ENCODE measurements around the gene PXMP4.

Gene PXMP4

GRCh38 chr20:33744181-33744580, 24.1 kb upstream of the PXMP4 start:
- H3K27ac Mint-ChIP-seq, result no peak overlapping the region
- peaks cover 2% of the 10 kb centered on the region for H3K4me1 Mint-ChIP-seq (ENCODE audit: low read depth)
- H3K9me3 Mint-ChIP-seq (ENCODE audit: low read depth), result no peaks in the 10 kb centered on the region
- H3K4me3 Mint-ChIP-seq, result no peak overlapping the region
- H3K36me3 Mint-ChIP-seq, result peaks cover 12% of the 10 kb centered on the region
- H3K27me3 Mint-ChIP-seq, result no peaks in the 10 kb centered on the region

GRCh38 chr20:33740189-33740588, 20.1 kb upstream of the PXMP4 start:
- H3K9me3 Mint-ChIP-seq (ENCODE audit: low read depth), result peaks cover 5% of the 10 kb centered on the region
- peaks cover 2% of the 10 kb centered on the region for H3K4me1 Mint-ChIP-seq (ENCODE audit: low read depth)
- H3K36me3 Mint-ChIP-seq, result peaks cover 14% of the 10 kb centered on the region
- H3K27ac Mint-ChIP-seq, result no peak overlapping the region
- no peaks in the 10 kb centered on the region for H3K27me3 Mint-ChIP-seq
- no peak overlapping the region for H3K4me3 Mint-ChIP-seq

- H3K4me3 Mint-ChIP-seq, result no peak overlapping the region
- H3K36me3 Mint-ChIP-seq, result peaks cover 11% of the 10 kb centered on the region
- peaks cover 5% of the 10 kb centered on the region for H3K9me3 Mint-ChIP-seq (ENCODE audit: low read depth)
- no peaks in the 10 kb centered on the region for H3K27me3 Mint-ChIP-seq
- H3K4me1 Mint-ChIP-seq (ENCODE audit: low read depth), result peaks cover 2% of the 10 kb centered on the region
- H3K27ac Mint-ChIP-seq, result no peak overlapping the region
Measured at GRCh38 chr20:33739493-33739892, 19.4 kb upstream of the PXMP4 start.

GRCh38 chr20:33736962-33737361, 16.9 kb upstream of the PXMP4 start:
- H3K4me3 Mint-ChIP-seq, result no peak overlapping the region
- H3K9me3 Mint-ChIP-seq (ENCODE audit: low read depth), result peaks cover 5% of the 10 kb centered on the region
- no peaks in the 10 kb centered on the region for H3K27me3 Mint-ChIP-seq
- peaks cover 19% of the 10 kb centered on the region for H3K4me1 Mint-ChIP-seq (ENCODE audit: low read depth)
- H3K27ac Mint-ChIP-seq, result no peak overlapping the region
- H3K36me3 Mint-ChIP-seq, result peaks cover 11% of the 10 kb centered on the region

- Mint-ChIP-seq H3K9me3 (ENCODE audit: low read depth) (peaks cover 5% of the 10 kb centered on the region), H3K27ac (peak overlapping the region; percentile 34), H3K36me3 (peaks cover 8% of the 10 kb centered on the region), H3K4me3 (peak overlapping the region; percentile 92), H3K4me1 (ENCODE audit: low read depth) (peaks cover 21% of the 10 kb centered on the region), H3K27me3 (no peaks in the 10 kb centered on the region)
Measured at GRCh38 chr20:33733654-33734576, 13.8 kb upstream of the PXMP4 start.

GRCh38 chr20:33732166-33732970, 12.3 kb upstream of the PXMP4 start:
- Mint-ChIP-seq H3K4me3 (peak overlapping the region; percentile 92), H3K9me3 (ENCODE audit: low read depth) (peaks cover 5% of the 10 kb centered on the region), H3K36me3 (peaks cover 8% of the 10 kb centered on the region), H3K27me3 (no peaks in the 10 kb centered on the region), H3K4me1 (ENCODE audit: low read depth) (peaks cover 21% of the 10 kb centered on the region), H3K27ac (peak overlapping the region; percentile 88)

- peaks cover 2% of the 10 kb centered on the region for H3K9me3 Mint-ChIP-seq (ENCODE audit: low read depth)
- H3K27ac Mint-ChIP-seq, result peak within 1 kb of the TSS; percentile 91
- peak within 1 kb of the TSS; percentile 92 for H3K4me3 Mint-ChIP-seq
- peaks cover 4% of the 10 kb centered on the region for H3K36me3 Mint-ChIP-seq
- no peaks in the 10 kb centered on the region for H3K27me3 Mint-ChIP-seq
- peaks cover 21% of the 10 kb centered on the region for H3K4me1 Mint-ChIP-seq (ENCODE audit: low read depth)
Measured at GRCh38 chr20:33731693-33732165, 11.6 kb upstream of the PXMP4 start, which contains the start of gene ZNF341. TSS of gene ZNF341 (plus strand) at chr20:33731996. CDS start at chr20:33732022, 26 bp downstream.

- Mint-ChIP-seq H3K27me3 (no peaks in the 10 kb centered on the region), H3K27ac (peak overlapping the region; percentile 91), H3K36me3 (peaks cover 2% of the 10 kb centered on the region), H3K9me3 (ENCODE audit: low read depth) (no peaks in the 10 kb centered on the region), H3K4me3 (peak overlapping the region; percentile 88), H3K4me1 (ENCODE audit: low read depth) (peaks cover 21% of the 10 kb centered on the region)
Measured at GRCh38 chr20:33730946-33731692, 11.0 kb upstream of the PXMP4 start.

GRCh38 chr20:33729101-33729500, 9.0 kb upstream of the PXMP4 start:
- H3K4me3 Mint-ChIP-seq, result no peak overlapping the region
- no peak overlapping the region for H3K27ac Mint-ChIP-seq
- peaks cover 18% of the 10 kb centered on the region for H3K4me1 Mint-ChIP-seq (ENCODE audit: low read depth)
- no peaks in the 10 kb centered on the region for H3K36me3 Mint-ChIP-seq
- no peaks in the 10 kb centered on the region for H3K27me3 Mint-ChIP-seq
- H3K9me3 Mint-ChIP-seq (ENCODE audit: low read depth), result no peaks in the 10 kb centered on the region

- Mint-ChIP-seq H3K4me1 (ENCODE audit: low read depth) (peaks cover 11% of the 10 kb centered on the region), H3K27ac (no peak overlapping the region), H3K27me3 (no peaks in the 10 kb centered on the region), H3K9me3 (ENCODE audit: low read depth) (no peaks in the 10 kb centered on the region), H3K36me3 (no peaks in the 10 kb centered on the region), H3K4me3 (no peak overlapping the region)
Measured at GRCh38 chr20:33728463-33728862, 8.4 kb upstream of the PXMP4 start.

GRCh38 chr20:33727806-33728205, 7.7 kb upstream of the PXMP4 start:
- no peak overlapping the region for H3K4me3 Mint-ChIP-seq
- peaks cover 9% of the 10 kb centered on the region for H3K4me1 Mint-ChIP-seq (ENCODE audit: low read depth)
- no peaks in the 10 kb centered on the region for H3K36me3 Mint-ChIP-seq
- no peaks in the 10 kb centered on the region for H3K9me3 Mint-ChIP-seq (ENCODE audit: low read depth)
- no peaks in the 10 kb centered on the region for H3K27me3 Mint-ChIP-seq
- no peak overlapping the region for H3K27ac Mint-ChIP-seq

GRCh38 chr20:33727115-33727479, 7.0 kb upstream of the PXMP4 start:
- Mint-ChIP-seq H3K9me3 (ENCODE audit: low read depth) (no peaks in the 10 kb centered on the region), H3K27me3 (no peaks in the 10 kb centered on the region), H3K36me3 (no peaks in the 10 kb centered on the region), H3K4me3 (no peak overlapping the region), H3K4me1 (ENCODE audit: low read depth) (peaks cover 4% of the 10 kb centered on the region), H3K27ac (no peak overlapping the region)

GRCh38 chr20:33725607-33726264, 5.6 kb upstream of the PXMP4 start:
- Mint-ChIP-seq H3K27me3 (no peaks in the 10 kb centered on the region), H3K9me3 (ENCODE audit: low read depth) (no peaks in the 10 kb centered on the region), H3K36me3 (no peaks in the 10 kb centered on the region), H3K4me3 (no peak overlapping the region), H3K27ac (no peak overlapping the region), H3K4me1 (ENCODE audit: low read depth) (peaks cover 5% of the 10 kb centered on the region)

- Mint-ChIP-seq H3K36me3 (no peaks in the 10 kb centered on the region), H3K4me1 (ENCODE audit: low read depth) (peaks cover 9% of the 10 kb centered on the region), H3K27ac (no peak overlapping the region), H3K27me3 (no peaks in the 10 kb centered on the region), H3K9me3 (ENCODE audit: low read depth) (no peaks in the 10 kb centered on the region), H3K4me3 (no peak overlapping the region)
Measured at GRCh38 chr20:33724439-33725094, 4.5 kb upstream of the PXMP4 start.
